K562 (cell line): ENCODE data around the gene MYMX. TPM values are rescaled to one million over a fixed set of nuclear protein-coding genes. Genes with fewer than 3 reads are reported as not detected.
A peak's percentile ranks its signal among the peaks of the same experiment; 100 is the strongest.

Source experiments
- ARNT ChIP-seq, 2 experiments: fragments of 450-650 bp; IDR thresholded peaks; 2 replicates each; pipeline ENCODE4 v1.6.1; 2016; ENCODE audit warnings: mild to moderate bottlenecking in 1 of 2
- CREM ChIP-seq: IDR thresholded peaks from 2 replicates; pipeline ENCODE4 v1.6.1; 2014; ENCODE audit warnings: antibody characterized with exemption, low read depth
- FOS ChIP-seq: IDR thresholded peaks from 3 replicates; pipeline ENCODE4 v1.6.1; 2011; ENCODE audit not compliant: insufficient read length; ENCODE audit errors: extremely low read depth
- HIVEP1 ChIP-seq: fragments of 250-450 bp; sonication (Bioruptor Pico); IDR thresholded peaks from 2 replicates; pipeline ENCODE4 v1.4.0; 2020; ENCODE audit warnings: mild to moderate bottlenecking
- MEF2D ChIP-seq: conservative IDR thresholded peaks from 2 replicates; pipeline ENCODE4 v1.6.1; 2016; ENCODE audit warnings: low read depth, missing genetic modification characterization, missing compliant biosample characterization
- MIER1 ChIP-seq: fragments of 450-650 bp; IDR thresholded peaks from 2 replicates; pipeline ENCODE4 v1.6.1; 2016; ENCODE audit warnings: antibody characterized with exemption, mild to moderate bottlenecking, low read depth
- RBM25 ChIP-seq: fragments of 200-400 bp; formaldehyde crosslinking; IDR thresholded peaks from 2 replicates; pipeline ENCODE4 v1.6.1; 2018; ENCODE audit warnings: low read length, low read depth, moderate library complexity; ENCODE audit not compliant: severe bottlenecking
- TEAD4 ChIP-seq, 2 experiments: sonication (generic) in 1 of 2; formaldehyde crosslinking in 1 of 2; IDR thresholded peaks; 2 replicates each; pipeline versions ENCODE4 v1.6.1 to v1.8.0; 2012 to 2022; ENCODE audit warnings: borderline replicate concordance in 1 of 2, inconsistent platforms in 1 of 2, low read length in 1 of 2, mild to moderate bottlenecking in 1 of 2, missing genetic modification reagents in 1 of 2
- WHSC1 ChIP-seq: IDR thresholded peaks from one replicate; pipeline ENCODE4 v1.6.1; 2012; ENCODE audit warnings: low read length, control low read depth, inconsistent platforms
- XRCC3 ChIP-seq: fragments of 450-650 bp; IDR thresholded peaks from 2 replicates; pipeline ENCODE4 v1.6.1; 2017; ENCODE audit warnings: mild to moderate bottlenecking, moderate library complexity
- ZBED1 ChIP-seq: IDR thresholded peaks from 2 replicates; pipeline ENCODE4 v1.6.1; 2014
- ZC3H11A ChIP-seq: IDR thresholded peaks from 2 replicates; pipeline ENCODE4 v1.6.1; 2012; ENCODE audit warnings: low read depth, low read length, improper control_type of control experiment
- ZFP1 ChIP-seq: fragments of 450-650 bp; formaldehyde crosslinking; IDR thresholded peaks from 2 replicates; pipeline ENCODE4 v1.4.0; 2020; ENCODE audit warnings: mild to moderate bottlenecking, mixed read lengths
- ZNF212 ChIP-seq: fragments of 450-650 bp; formaldehyde crosslinking; IDR thresholded peaks from 2 replicates; pipeline ENCODE4 v1.4.0; 2020; ENCODE audit warnings: mild to moderate bottlenecking
- ZNF23 ChIP-seq: fragments of 250-450 bp; sonication (Bioruptor Pico); IDR thresholded peaks from 2 replicates; pipeline ENCODE4 v1.4.0; 2020; ENCODE audit warnings: mild to moderate bottlenecking
- ZNF280A ChIP-seq: fragments of 450-650 bp; IDR thresholded peaks from 2 replicates; pipeline ENCODE4 v1.6.1; 2018; ENCODE audit warnings: mild to moderate bottlenecking, low read depth; ENCODE audit not compliant: partially characterized antibody
- ZNF592 ChIP-seq: fragments of 450-650 bp; IDR thresholded peaks from 2 replicates; pipeline ENCODE4 v1.6.1; 2017; ENCODE audit warnings: antibody characterized with exemption, mild to moderate bottlenecking
- ZNF766 ChIP-seq: fragments of 200-800 bp; sonication (Bioruptor generic); conservative IDR thresholded peaks from 2 replicates; pipeline ENCODE4 v1.6.1; 2016; ENCODE audit warnings: missing genetic modification characterization, missing compliant biosample characterization
- polyA plus RNA-seq, 8 experiments: library from polyadenylated mRNA; depleted of rRNA in 4 of 8; stranded (reverse) in 5 of 8; unstranded in 3 of 8; fragments of >200 nt; fragmentation: Nextera tagmentation in 2 of 8; fragmentation: Illumina TruSeq in 1 of 8; extraction: Ambion mirVana in 2 of 8; extraction: Trizol in 1 of 8; gene quantifications; 2 replicates each; pipeline versions ENCODE4 v1.2.1 to v1.2.3, GENCODE V29; 2011 to 2014; ENCODE audit warnings: inconsistent platforms in 1 of 8, missing spikeins in 1 of 8
- total RNA-seq, 7 experiments: library from RNA; depleted of rRNA in 6 of 7; stranded (reverse); fragments of >200 nt in 6 of 7; fragmentation: Illumina TruSeq in 2 of 7; extraction: Trizol in 2 of 7; gene quantifications; 2 replicates each; pipeline versions ENCODE4 v1.2.1 to v1.2.3, GENCODE V29; 2011 to 2021; ENCODE audit warnings: low replicate concordance in 1 of 7
- TF ChIP-seq, protein P1 (sequence below): sonication (generic); formaldehyde crosslinking; IDR thresholded peaks from 2 replicates; pipeline ENCODE4 v1.8.0; 2023; ENCODE audit warnings: mild to moderate bottlenecking, missing genetic modification reagents

MYMX gene
- total and polyA plus RNA-seq, 9 of the 15 experiments (the other 6 are each of a cell fraction or from before 2014, with no cell fraction given): 0.12 TPM; not detected in 8

DNA sequence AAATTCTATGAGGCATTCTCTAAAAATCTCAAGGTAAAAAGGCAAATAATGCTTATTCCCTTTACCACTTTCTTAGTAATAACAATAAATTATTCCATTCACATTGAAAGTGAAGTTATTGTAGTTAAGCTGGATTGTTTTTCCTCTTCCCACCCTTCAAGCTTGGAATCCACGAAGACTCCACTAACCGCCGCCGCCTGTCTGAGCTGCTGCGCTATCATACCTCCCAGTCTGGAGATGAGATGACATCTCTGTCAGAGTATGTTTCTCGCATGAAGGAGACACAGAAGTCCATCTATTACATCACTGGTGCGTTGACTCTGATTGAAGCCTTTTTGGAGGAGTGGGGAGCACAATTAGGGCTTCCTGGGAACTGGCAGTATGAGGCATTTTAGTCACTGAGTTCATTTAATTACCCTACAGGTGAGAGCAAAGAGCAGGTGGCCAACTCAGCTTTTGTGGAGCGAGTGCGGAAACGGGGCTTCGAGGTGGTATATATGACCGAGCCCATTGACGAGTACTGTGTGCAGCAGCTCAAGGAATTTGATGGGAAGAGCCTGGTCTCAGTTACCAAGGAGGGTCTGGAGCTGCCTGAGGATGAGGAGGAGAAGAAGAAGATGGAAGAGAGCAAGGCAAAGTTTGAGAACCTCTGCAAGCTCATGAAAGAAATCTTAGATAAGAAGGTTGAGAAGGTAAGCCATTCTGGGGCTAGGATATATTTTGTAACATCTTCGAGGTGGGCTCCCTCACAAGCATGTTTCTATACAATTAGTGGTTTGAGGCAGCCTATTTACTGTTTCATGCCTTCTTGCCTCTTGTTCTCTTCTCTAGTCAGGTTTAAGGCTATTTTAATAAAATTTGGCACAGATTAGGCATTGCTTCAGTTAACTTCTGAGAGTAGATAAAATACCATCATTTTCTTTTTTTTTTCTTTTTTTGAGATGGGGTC is 35.1 kb downstream of the MYMX start (continued):
- TF ChIP-seq, protein P1, sequence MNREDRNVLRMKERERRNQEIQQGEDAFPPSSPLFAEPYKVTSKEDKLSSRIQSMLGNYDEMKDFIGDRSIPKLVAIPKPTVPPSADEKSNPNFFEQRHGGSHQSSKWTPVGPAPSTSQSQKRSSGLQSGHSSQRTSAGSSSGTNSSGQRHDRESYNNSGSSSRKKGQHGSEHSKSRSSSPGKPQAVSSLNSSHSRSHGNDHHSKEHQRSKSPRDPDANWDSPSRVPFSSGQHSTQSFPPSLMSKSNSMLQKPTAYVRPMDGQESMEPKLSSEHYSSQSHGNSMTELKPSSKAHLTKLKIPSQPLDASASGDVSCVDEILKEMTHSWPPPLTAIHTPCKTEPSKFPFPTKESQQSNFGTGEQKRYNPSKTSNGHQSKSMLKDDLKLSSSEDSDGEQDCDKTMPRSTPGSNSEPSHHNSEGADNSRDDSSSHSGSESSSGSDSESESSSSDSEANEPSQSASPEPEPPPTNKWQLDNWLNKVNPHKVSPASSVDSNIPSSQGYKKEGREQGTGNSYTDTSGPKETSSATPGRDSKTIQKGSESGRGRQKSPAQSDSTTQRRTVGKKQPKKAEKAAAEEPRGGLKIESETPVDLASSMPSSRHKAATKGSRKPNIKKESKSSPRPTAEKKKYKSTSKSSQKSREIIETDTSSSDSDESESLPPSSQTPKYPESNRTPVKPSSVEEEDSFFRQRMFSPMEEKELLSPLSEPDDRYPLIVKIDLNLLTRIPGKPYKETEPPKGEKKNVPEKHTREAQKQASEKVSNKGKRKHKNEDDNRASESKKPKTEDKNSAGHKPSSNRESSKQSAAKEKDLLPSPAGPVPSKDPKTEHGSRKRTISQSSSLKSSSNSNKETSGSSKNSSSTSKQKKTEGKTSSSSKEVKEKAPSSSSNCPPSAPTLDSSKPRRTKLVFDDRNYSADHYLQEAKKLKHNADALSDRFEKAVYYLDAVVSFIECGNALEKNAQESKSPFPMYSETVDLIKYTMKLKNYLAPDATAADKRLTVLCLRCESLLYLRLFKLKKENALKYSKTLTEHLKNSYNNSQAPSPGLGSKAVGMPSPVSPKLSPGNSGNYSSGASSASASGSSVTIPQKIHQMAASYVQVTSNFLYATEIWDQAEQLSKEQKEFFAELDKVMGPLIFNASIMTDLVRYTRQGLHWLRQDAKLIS (CRISPR knock-in tag): 0 out of 2 replicates have a peak, but pooled peaks have one; percentile 18
- TF ChIP-seq FOS (no peak), MIER1 (no peak), XRCC3 (no peak), ZNF23 (CRISPR knock-in tag) (no peak), ZNF766 (CRISPR knock-in tag) (no peak), WHSC1 (no peak), HIVEP1 (CRISPR knock-in tag) (no peak), ZC3H11A (no peak), MEF2D (no peak), ZBED1 (0 out of 2 replicates have a peak, but pooled peaks have one; percentile 48), ZNF212 (CRISPR knock-in tag) (no peak), ZFP1 (CRISPR knock-in tag) (no peak), CREM (no peak), ARNT (IDR thresholded peaks at IDR 0.05) (no peak), ZNF592 (no peak), ZNF280A (no peak), RBM25 (no peak), TEAD4 (IDR thresholded peaks at IDR 0.05; ENCODE audit: low read length) (no peak), TEAD4 (CRISPR knock-in tag; IDR thresholded peaks at IDR 0.05; ENCODE audit: borderline replicate concordance) (peak; percentile 52; the same call in 1 of the 2 replicates)
